CMK (cell line): ENCODE measurements around the gene TTC33.
"Not testable (repeated sequence)": the region's sequence is repeated elsewhere in the genome, so short reads cannot be mapped to it uniquely, and the experiment has no call there.

Experiments
- DNase-seq: peaks from one replicate; pipeline ENCODE4 v3.0.0-alpha.2; 2010; ENCODE audit warnings: low read depth

The TTC33 gene

DNA sequence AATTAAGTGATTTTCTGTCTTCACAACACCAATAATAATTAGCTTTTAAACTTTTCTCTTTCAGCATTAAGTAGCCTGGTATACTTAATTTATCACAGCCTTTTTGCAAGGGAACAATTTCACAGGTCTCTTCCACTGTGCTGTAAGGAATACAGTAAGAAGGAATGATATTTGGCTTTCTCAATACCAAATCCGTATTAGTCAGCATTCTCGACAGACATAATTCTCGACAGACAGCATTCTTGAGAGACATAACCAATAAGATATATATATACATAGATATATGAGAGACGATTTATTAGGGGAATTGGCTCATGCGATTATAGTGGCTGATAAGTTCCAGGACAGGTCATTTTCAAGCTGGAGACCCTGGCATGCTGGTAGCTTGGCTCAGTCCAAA, 24.4 kb upstream of the TTC33 start:
- no peak for DNase-seq

GRCh38 chr5:40779561-40779960, 23.8 kb upstream of the TTC33 start:
- DNase-seq = no peak

DNA sequence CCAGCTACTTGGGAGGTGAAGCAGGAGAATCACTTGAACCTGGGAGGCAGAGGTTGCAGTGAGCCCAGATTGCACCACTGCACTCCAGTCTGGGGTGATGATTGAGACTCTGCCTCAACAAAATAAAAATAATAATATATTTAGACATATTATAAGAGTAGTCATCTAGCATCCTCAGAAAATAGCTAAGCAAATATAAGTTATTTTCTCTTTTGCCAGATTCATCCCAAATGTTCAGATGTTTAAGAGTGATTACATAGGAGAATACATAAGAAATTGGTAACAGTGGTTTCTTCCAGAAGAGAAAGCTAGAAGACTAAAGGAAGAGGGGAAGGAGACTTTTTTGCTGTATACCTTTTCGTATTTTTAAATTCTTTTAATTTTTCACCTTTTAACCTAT, 22.4 kb upstream of the TTC33 start:
- DNase-seq = no peak

DNA sequence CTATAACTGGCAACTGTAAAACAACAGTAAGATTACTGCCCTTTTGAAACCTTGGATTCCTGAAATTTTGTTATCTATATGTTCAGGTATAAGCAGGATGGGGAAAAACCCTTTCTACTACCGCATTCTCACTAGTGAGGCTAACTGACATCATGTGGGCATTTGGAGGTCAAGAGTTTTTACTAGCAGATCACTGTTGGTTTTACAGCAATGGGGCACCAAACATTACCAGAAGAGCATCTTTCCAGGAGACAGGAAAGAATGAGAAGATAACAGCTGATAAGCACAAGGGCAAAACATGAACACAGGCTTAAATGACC, 20.9 kb upstream of the TTC33 start:
- DNase-seq = no peak

GRCh38 chr5:40775846-40776657, 20.3 kb upstream of the TTC33 start:
- no peak for DNase-seq

- no peak for DNase-seq
Observed at GRCh38 chr5:40775085-40775845, 19.5 kb upstream of the TTC33 start.

GRCh38 chr5:40774623-40775022, 18.9 kb upstream of the TTC33 start:
- DNase-seq = no peak

- DNase-seq = no peak
Observed at GRCh38 chr5:40770764-40771163, 15.0 kb upstream of the TTC33 start.

DNA sequence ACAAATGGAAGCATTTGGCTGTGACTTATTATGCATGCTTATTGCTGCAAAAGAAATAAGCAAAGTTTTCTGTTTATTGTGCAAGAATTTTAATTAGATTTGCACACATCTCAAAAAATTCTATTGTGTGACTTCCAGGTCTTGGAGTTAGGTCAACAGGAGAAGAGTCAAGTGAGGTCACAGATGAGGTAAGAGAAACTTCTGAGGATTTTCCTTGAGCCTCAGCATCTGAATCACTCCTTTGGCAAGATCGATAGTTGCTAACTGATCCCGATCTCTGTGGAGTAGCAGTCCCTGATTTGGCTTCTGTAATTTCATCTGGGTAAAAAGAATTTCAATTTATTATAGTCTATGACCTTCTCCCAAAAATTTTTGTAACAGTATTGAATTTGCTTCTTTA, 6.9 kb upstream of the TTC33 start:
- DNase-seq = no peak

- DNase-seq = no peak
Observed at GRCh38 chr5:40757400-40757799, 1.6 kb upstream of the TTC33 start.

DNA sequence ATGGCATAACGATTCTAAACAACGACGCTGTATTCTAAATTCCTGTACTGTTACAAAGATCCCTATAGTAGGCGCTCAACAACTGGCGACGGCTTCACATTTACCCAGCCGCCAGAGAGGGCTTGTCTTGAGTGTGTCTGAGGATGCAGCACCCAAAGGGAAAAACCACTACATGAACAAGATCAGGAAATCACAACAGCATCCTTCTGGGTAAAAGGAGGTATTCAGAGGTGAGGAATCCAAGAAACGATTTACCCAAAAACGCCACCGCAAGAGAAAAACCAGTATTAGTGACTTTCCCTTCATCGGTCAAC, 711 bp downstream of the TTC33 start:
- no peak for DNase-seq

GRCh38 chr5:40754381-40755092, 1.2 kb downstream of the TTC33 start:
- no peak for DNase-seq

DNA sequence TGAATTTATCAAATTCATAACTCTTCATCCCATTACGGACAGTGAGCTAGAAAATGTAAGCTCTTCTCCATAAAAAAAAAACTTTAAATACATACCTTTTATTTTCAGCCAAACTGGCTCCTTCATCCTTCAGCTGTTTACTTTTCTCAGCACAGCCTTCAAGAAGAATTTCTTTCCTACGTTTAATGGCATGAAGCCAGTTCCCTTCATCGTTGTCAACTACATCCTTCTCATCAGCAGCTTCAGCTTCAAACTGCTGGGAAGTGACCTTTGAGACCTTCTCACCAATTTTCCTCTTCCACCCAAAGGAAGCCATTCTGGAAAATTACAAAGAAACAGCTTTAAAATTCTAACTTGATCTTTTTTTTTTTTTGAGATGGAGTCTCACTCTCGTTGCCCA, 9.1 kb downstream of the TTC33 start:
- DNase-seq = no peak

GRCh38 chr5:40743771-40744170, 12.0 kb downstream of the TTC33 start:
- DNase-seq = no peak

- no peak for DNase-seq
Observed at GRCh38 chr5:40738502-40738901, 17.3 kb downstream of the TTC33 start.

DNA sequence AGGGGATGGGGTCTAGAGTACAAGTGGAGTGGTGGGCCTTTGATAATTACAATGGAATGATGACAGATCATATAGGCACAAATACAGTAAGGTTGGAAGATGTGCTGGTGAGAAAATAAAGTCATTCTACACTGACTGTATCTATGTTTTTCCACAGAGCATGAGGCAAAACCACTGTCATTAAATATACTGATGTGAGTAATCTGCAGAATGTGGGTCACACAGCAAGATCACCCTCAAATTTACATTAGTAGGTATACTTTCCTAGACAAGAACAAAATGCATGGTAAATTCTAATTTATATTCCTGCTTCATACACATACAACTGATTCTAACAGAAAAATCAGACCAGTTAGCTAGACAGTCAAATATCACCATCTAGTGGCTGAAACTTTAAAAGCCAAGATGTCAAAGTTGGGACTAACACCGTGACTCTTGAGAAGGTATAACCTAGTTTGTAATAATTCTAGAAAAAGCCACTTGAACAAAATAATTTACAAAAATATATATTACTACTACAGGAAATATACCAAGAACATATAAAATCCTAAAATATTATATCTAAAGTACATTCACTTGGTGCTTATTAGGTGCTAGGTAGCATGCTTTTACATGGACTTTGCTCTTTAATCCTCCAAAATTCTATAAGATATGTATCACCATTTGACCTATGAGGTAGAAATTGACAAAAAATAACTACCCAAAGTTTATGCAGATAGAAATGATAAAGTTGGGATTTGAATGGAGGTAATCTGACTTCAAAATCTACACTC, 19.5 kb downstream of the TTC33 start:
- no peak for DNase-seq

- DNase-seq = no peak
Observed at GRCh38 chr5:40735609-40736008, 20.2 kb downstream of the TTC33 start.

- DNase-seq = no peak
Observed at GRCh38 chr5:40734986-40735385, 20.8 kb downstream of the TTC33 start.

DNA sequence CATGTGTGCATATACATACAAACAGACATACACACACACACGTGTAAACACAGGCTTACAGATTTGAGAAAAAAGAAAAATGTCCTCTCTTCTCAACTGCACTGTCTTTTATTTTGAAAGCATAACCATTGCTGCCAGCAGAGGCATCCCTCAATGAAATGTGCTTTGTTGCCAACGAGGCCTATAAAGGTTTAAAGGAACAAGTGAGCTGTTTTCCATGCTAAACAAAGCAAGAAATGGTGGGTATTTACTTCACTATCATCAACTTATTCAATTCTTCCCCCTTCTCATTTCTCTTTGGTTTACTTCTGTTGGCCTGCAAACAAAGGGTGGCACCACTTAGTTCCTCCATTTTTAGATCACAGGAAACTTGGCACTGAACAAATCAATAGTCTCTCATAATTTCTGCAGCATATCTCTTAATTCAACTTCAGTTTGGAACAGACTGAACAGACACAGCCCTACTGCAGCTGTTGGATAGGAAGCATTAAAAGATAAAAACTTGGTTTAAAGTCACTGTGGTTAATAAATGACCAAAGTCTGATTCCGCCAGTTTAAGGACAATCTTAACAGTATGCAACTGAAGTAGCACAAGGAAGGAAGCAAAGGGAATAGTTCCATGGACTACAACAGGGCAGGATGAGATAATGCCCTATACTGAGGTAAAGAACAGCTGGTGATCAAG, 21.7 kb downstream of the TTC33 start:
- peak; percentile 53 for DNase-seq

DNA sequence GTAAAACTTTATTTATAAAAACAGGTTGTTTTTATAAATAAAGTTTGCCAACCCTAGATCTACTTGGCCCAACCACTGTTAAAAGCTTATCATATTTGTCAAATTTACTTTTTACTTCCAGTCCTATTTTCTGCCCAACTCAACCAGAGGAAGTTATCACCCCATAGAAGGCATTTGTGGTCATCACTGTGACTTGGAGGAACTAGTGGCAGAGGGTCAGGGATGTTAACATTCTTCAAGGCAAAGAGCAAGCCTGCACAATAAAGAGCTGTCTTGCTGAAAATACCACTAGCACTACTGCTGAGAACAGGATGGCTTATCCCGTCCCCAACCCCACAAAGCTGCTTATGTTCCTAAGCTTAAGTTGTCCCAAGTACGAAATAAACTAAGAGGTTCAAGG, 22.3 kb downstream of the TTC33 start:
- peak; percentile 61 for DNase-seq

DNA sequence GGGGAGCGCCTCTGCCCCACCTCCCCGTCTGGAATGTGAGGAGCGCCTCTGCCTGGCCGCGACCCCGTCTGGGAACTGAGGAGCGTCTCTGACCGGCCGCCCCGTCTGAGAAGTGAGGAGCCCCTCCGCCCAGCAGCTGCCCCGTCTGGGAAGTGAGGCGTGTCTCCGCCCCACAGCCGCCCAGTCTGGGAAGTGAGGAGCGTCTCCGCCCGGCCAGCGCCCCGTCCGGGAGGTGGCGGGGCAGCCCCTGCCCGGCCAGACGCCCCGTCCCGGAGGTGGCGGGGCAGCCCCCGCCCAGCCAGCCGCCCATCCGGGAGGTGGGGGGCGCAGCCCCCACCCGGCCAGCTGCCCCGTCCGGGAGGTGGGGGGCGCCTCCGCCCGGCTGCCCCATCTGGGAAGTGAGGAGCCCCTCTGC, 33.3 kb downstream of the TTC33 start:
- not testable (repeated sequence) for DNase-seq

DNA sequence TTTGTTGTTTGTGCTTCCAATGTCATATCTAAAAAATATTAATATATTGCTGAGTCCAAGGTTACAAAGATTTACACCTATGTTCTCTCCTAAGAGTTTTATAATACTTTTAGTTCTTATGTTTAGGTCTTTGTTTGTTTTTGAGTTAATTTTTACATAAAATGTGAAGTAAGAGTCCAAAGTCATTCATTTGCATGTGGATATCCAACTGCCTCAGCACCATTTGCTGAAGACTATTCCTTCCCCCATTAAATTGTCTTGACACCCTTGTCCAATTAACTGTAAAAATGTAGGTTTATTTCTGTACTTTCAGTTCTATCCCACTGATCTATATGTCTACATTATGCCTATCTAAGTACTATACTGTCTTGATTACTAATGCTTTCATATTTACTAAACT, 35.7 kb downstream of the TTC33 start:
- no peak for DNase-seq
